ENCODE measurements around the gene RABGAP1L.

The RABGAP1L gene

GRCh38 chr1:174258148-174258550 lies 98.8 kb downstream of the RABGAP1L start:
- peak; percentile 27 for TF ChIP-seq CTCF (IDR thresholded peaks at IDR 0.05; ENCODE audit: insufficient read depth, low read length, missing control alignments)
- DNase-seq (ENCODE audit: low read depth, low spot score): no peak
- ChIA-PET POLR2A (no interaction called here), CTCF (interaction anchor here (0.8 to 3.5 kb wide), 10 partner anchors 11 to 497 kb away, joined by 3 to 39 read pairs (median 6); no protein-coding TSS in a partner anchor)
- no peak overlapping the region for H3K4me3 ChIP-seq (ENCODE audit: low read depth, low read length)

DNA sequence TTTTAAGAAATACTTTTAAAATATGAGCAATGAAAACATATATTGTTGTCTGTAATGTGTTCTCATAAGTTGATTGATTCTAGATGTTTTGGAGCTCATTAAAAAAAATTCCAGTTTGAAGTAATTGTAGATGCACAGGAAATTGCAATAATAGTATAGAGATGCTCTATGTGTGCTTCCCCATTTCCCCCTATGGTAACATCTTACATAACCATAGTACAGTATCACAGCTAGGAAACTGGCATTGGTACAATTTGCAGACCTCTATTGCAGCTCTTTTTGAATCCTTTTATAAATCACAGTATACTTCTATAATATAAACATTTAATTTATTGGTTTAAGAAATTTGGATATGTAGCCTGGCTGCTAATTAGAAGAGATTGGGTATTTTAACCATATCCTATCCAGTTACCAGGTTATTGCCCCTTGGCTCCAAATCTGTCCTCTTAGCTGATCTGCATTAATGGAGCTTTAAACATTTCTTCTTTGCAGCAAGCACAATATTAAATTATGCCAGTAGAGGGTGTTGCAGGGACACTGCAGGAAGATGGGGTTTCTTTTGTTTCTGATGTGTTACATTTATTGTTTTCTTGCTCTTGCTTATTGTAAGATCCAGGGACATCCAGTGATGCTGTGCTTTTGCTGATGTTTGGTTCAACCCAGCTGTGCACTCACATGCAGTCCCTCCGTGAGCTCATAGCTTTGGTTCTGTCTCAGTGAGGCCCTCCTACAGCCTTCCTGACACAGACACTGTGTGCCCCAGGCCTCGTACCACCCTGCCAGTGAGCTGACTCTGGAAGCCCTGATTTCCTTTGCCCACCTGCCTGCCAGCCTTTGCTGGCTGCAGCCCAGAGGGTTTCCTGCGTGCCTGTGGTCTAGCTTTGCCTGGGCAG lies 103.3 kb downstream of the RABGAP1L start:
- no peak overlapping the region for H3K4me3 ChIP-seq (ENCODE audit: low read depth, low read length)
- TF ChIP-seq CTCF (IDR thresholded peaks at IDR 0.05; ENCODE audit: insufficient read depth, low read length, missing control alignments): peak; percentile 58
- POLR2A ChIA-PET: no interaction called here
- CTCF ChIA-PET: interaction anchor here (0.5 to 2.8 kb wide), 48 partner anchors 10 to 736 kb away, joined by 3 to 174 read pairs (median 4); no protein-coding TSS in a partner anchor
- DNase-seq (ENCODE audit: low read depth, low spot score): no peak

- TF ChIP-seq CTCF (IDR thresholded peaks at IDR 0.05; ENCODE audit: insufficient read depth, low read length, missing control alignments): no peak
- ChIA-PET POLR2A (no interaction called here), CTCF (interaction anchor here (0.6 to 3.3 kb wide), 5 partner anchors 451 to 481 kb away, joined by 3 to 24 read pairs (median 3); no protein-coding TSS in a partner anchor)
- no peak overlapping the region for H3K4me3 ChIP-seq (ENCODE audit: low read depth, low read length)
- no peak for DNase-seq (ENCODE audit: low read depth, low spot score)
These were observed 106.0 kb downstream of the RABGAP1L start for GRCh38 chr1:174265282-174265681.

- DNase-seq (ENCODE audit: low read depth, low spot score): no peak
- no peak overlapping the region for H3K4me3 ChIP-seq (ENCODE audit: low read depth, low read length)
- no peak for TF ChIP-seq CTCF (IDR thresholded peaks at IDR 0.05; ENCODE audit: insufficient read depth, low read length, missing control alignments)
- ChIA-PET CTCF (interaction anchor here (0.9 to 3.3 kb wide), 5 partner anchors 459 to 481 kb away, joined by 3 to 24 read pairs (median 4); no protein-coding TSS in a partner anchor), POLR2A (no interaction called here)
These were observed 107.2 kb downstream of the RABGAP1L start for GRCh38 chr1:174266476-174266875.

DNA sequence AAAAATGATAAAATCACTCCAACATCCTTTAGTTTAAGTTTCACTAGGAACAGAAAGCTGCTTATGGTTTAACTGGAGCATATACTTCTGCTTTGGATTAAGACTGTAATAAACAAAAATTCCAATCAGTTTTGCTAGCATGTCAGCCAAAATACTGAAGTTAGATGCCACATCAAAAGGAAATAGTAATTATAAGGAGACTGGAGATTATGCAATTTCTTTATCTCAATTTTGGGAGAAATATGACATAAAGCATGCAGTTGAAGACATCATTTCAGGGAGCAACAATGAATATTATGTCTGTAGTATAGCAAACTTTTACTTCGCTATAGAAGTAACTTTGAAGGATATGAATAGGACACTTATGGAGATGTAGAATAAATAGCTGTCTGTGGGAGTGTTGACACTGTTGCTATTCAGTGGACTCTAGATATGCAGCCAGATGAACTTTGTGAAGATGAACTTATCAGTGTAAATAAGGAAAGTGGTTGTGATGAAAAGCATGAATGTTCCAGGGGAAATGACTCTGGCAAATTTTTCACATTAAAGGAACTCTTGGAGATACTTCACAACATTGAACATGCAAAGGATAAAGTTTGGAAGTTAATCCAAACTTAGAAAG lies 107.8 kb downstream of the RABGAP1L start:
- H3K4me3 ChIP-seq (ENCODE audit: low read depth, low read length): no peak overlapping the region
- DNase-seq (ENCODE audit: low read depth, low spot score): no peak
- CTCF ChIA-PET: interaction anchor here (0.9 to 3.3 kb wide), 5 partner anchors 458 to 480 kb away, joined by 3 to 24 read pairs (median 4); no protein-coding TSS in a partner anchor
- POLR2A ChIA-PET: no interaction called here
- no peak for TF ChIP-seq CTCF (IDR thresholded peaks at IDR 0.05; ENCODE audit: insufficient read depth, low read length, missing control alignments)
